ENCODE data around the gene NR3C2.

DNA sequence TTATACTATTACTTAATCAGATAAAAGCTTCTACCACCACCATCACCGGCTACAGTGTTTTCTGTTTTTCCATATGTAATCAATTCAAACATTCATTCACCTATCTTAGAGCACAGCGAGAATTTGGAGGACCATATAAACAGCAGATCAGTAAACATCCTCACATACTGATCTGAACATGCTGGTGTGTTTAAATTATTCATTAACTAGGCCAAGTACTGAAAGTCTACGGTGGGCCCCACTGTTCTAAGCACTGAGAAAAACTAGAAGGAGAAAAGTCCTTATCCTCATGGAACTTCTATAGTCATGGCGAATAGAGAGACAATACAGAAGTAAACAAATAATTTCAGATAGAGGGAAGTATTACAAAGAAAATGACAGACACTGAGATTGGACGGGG is 176.6 kb downstream of the NR3C2 start:
- TF ChIP-seq EZH2 (IDR thresholded peaks at IDR 0.05) (no peak), POLR2AphosphoS5 (IDR thresholded peaks at IDR 0.05; ENCODE audit: borderline replicate concordance, low read depth, low read length) (no peak), FOXP2 (optimal IDR thresholded peaks at IDR 0.05; ENCODE audit: control extremely low read depth, extremely low read length, insufficient read depth) (no peak)
